ENCODE measurements around the gene TMOD1. TPM values are rescaled to one million over a fixed set of nuclear protein-coding genes. Genes with fewer than 3 reads are reported as not detected.
A peak's percentile ranks its signal among the peaks of the same experiment; 100 is the strongest.

Gene TMOD1
- polyA plus RNA-seq, 1 donor = 151 TPM

DNA sequence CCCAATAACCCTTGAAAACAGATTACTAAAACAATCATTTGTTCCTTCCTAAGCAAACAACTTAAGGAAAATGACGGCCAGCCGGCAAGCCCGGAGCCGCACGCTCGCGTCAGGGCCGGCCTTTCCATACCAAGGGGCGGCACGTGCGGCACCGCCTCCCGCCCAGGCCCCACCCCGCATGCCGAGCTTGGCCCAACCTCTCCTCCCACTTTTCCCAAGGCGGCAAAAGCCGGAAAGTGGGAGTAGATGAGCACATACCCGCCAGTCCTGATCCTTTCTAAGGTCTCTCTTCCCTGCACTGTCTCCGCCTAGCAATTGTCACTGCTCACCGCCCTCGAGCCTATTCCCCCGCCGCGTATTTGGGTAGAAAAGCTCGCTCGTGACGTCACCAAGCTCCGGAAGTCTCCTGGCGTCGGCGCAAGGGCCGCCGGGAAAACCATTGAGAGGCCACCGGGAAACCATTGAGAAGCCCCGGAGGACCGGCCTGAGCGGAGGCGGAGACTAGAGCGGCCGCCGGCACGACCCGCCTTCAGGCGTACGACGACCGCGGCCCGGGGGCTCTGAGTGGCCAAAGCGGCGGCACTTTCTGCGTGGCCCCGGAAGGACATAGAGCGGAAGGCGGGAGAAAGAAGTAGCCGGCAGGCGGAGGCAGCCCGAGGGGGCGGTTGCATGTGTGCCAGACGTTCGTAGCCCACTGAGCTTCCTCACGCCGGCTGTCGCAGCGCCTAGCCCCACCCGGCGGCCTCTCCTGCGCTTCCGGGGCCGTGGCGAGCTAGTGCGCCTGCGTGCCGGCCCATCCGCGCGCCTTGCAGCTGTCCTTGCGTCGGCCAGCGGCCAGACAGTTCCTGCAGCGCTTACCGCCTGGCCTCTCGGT is 131.8 kb downstream of the TMOD1 start, which contains the start of the genes NCBP1 and TSTD2:
Gene NCBP1 (plus strand): TSS at position 837 of the 874 bp plus-strand sequence. CDS start 61 bp downstream, outside the sequence.
Gene TSTD2 (minus strand): TSS at position 384 of the 874 bp plus-strand sequence. CDS start 5,806 bp downstream, outside the sequence.
- DNase-seq (ENCODE audit: low read depth) = peak; percentile 91

DNA sequence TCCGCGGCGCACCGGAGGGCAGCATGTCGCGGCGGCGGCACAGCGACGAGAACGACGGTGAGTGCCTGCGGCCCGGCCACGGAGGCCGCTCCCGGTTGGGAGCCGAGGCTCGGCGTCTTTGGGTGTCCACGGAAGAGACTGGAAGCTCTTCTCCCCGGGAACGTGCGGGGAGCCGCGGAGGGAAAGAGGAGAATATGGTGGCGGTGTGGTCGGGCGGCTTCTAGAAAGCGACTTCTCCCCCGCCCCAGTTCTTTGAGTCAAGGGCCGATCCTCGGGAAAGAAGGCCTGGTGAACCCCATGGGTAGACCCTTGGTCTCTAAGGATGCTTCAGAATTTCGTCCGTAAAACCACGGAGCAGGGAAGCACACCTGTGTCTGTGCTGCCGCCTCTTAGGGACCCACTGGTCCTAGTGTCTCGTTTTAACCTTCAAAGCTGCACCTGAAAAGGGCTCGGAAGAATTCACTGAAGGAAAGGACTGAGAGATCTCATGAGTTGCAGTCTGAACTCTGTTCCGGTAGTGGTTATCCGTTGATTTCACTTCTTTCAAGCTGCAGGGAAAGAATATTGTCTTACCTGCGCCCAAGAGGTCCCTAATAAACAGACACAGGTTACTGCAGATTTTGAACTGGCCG is 132.5 kb downstream of the TMOD1 start:
- no peak for DNase-seq (ENCODE audit: low read depth)

DNA sequence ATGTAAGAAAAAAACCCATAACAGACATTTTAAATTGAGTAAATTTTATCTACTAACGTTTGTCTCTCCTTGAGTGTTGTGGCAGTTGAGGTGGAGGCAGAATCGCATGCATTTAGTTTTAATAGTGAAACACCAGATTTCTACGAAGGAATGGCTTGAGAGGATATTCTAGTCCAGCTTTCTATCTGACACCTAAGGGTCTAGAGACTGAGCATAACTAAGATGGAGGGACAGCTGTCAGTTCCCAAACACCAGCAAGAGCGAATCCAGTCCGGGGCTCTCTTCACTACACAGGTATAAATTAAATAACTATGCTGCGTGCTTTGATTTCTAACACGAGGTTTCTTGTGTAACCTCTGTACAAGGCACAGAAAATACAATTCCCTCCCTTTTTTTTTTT is 133.6 kb downstream of the TMOD1 start:
- DNase-seq (ENCODE audit: low read depth) = no peak

DNA sequence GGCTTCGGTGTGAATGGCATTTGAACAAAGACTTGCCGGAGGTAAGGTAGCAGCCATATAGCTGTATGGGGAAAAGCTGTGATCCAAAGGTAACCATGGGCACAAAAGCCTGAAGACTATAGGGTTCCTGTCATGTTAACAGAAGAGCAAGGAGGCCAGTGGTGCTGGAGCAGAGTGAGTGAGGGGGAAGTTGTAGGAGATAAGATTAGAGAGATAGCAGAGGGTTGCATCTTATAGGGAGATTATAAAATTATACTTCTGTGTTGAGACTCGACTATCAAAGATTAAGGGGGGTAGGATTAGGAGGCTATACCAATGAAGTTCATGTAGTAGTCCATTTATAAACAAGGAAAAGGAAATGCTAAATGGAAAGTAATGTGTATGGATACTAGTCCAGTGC is 135.4 kb downstream of the TMOD1 start:
- DNase-seq (ENCODE audit: low read depth) = no peak

DNA sequence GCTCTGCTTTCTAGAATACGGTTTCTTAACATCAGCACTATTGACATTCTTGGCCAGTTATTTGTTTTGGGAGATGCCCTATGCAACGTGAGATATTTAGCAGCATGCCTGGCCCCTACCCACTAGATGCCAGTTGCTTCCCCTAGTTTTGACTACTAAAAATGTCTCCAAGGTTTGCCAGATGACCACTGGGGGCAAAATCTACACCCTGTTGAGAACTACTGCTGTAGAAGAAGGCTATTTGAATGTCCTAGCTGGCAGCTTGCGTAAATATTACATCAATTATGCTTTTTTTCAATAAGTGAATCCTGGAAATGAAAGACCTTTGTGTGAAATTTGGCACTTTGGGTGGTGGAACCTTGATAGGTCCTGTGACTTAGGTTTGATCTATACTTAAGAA is 137.2 kb downstream of the TMOD1 start:
- DNase-seq (ENCODE audit: low read depth) = no peak

DNA sequence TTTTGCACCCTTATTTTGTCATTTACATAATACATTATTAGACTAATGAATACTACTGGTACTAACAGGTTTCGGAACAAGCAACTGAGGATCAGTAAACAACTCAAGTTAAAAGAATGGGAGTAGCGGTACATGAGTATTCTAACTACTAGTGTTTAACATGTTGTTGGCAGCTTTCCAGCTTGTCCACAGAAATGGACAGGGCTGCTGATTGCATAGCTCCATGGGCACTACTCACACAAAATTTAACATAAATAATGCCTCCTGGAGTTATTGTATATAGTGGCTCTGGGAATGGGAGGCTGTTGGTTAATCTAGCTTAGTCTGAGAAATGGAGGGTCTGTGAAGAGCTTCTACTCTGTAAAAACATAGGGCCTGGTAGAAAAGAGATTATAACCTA is 138.9 kb downstream of the TMOD1 start:
- no peak for DNase-seq (ENCODE audit: low read depth)

DNA sequence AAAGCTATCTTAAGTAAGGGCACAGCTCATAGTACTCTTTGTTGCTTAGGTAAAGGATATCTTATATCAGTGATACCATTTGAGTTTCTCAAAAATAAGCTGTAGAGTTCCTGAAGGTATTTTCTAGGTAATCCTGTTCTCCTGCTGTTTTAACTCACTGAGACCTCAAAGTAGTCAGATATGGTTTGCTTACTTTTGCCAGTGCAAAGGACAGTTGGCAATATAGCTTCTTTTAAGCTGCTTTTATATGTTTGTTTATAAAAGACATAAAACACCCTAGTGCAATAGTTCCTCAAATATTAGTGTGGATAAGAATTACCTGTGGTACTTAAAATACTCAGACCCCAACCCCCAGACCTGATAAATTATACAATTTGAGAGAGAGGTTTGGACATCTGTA is 144.3 kb downstream of the TMOD1 start:
- no peak for DNase-seq (ENCODE audit: low read depth)

DNA sequence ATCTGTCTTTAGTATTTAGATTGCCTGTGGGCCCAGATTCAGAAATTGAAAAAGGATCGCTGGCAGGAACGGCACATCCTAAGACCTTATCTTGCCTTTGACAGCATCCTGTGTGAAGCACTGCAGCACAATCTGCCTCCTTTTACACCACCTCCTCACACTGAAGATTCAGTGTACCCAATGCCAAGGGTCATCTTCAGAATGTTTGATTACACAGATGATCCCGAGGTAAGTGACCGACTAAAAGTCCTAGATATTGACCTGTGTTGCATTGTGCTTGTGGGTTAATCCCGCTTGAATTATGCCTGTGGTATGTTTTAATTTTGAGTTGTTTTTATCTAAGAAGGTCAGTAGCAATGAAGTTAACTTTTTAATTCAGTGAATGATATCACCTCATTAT is 146.5 kb downstream of the TMOD1 start:
- DNase-seq (ENCODE audit: low read depth) = no peak

Other genes starting within 250 kb of the TMOD1 start
- gene CCDC180, start 194.0 kb upstream of the TMOD1 start, polyA plus RNA-seq (ENCODE audit: insufficient read length) = 8.8 TPM
- 4.4 TPM for gene TDRD7, start 89.6 kb upstream of the TMOD1 start, polyA plus RNA-seq (ENCODE audit: insufficient read length)
- 25.2 TPM for gene TSTD2, start 131.7 kb downstream of the TMOD1 start, polyA plus RNA-seq (ENCODE audit: insufficient read length)
- 33.0 TPM for gene NCBP1, start 132.2 kb downstream of the TMOD1 start, polyA plus RNA-seq (ENCODE audit: insufficient read length)
- 19.4 TPM for gene XPA, start 195.7 kb downstream of the TMOD1 start, polyA plus RNA-seq (ENCODE audit: insufficient read length)